ENCODE results near the gene RBMS1. TPM values are rescaled to one million over a fixed set of nuclear protein-coding genes. Genes with fewer than 3 reads are reported as not detected.

The RBMS1 gene
- total and polyA plus RNA-seq, 2 donors (not counting 1 experiment from before 2014, with no cell fraction given) = 18.0 to 36.7 TPM

GRCh38 chr2:160246356-160246755 is 247.3 kb downstream of the RBMS1 start:
- Histone ChIP-seq H4K20me1 (ENCODE audit: control insufficient read depth, insufficient read depth, low read length, poor library complexity, severe bottlenecking) (no peaks in the 10 kb centered on the region), H3K79me2 (ENCODE audit: control insufficient read depth, insufficient read depth, low read length) (no peaks in the 10 kb centered on the region), H3K27ac (ENCODE audit: low read length in 2 of 2) (no peak overlapping the region), H3K4me1 (ENCODE audit: control insufficient read depth in 2 of 2, insufficient read depth in 2 of 2, low read length in 2 of 2) (no peaks in the 10 kb centered on the region), H3K9me3 (ENCODE audit: control extremely low read depth in 1 of 3, control insufficient read depth in 2 of 3, insufficient read depth in 1 of 3, low read length in 2 of 3) (no peaks in the 10 kb centered on the region), H3K9ac (ENCODE audit: low read length) (no peak overlapping the region), H3K27me3 (replicated peaks in 1 of 4; ENCODE audit: control extremely low read depth in 1 of 4, control insufficient read depth in 3 of 4, insufficient read depth in 4 of 4, low read length in 3 of 4) (no peaks in the 10 kb centered on the region), H3K4me3 (ENCODE audit: control extremely low read depth in 1 of 5, extremely low read depth in 1 of 5, insufficient read depth in 1 of 5, low read depth in 2 of 5, low read length in 4 of 5) (no peak overlapping the region), H3K4me2 (replicated peaks; ENCODE audit: low read depth, low read length, poor library complexity, severe bottlenecking) (no peak overlapping the region), H3K36me3 (replicated peaks in 1 of 2; ENCODE audit: control extremely low read depth in 1 of 2, control insufficient read depth in 1 of 2, extremely low read depth in 1 of 2, insufficient read depth in 2 of 2, low read length in 1 of 2) (no peaks in the 10 kb centered on the region), H2AFZ (ENCODE audit: insufficient read depth, low read depth, low read length, poor library complexity, severe bottlenecking) (no peak overlapping the region)
- 100% methylated on average over 1 of the region's 2 CpGs for whole genome bisulfite sequencing (ENCODE audit: insufficient coverage)
- intact Hi-C loops (cut with micrococcal nuclease) = no loop called here
- Mint-ChIP-seq H3K27me3 (no peaks in the 10 kb centered on the region), H3K27ac (no peak overlapping the region), H3K4me3 (no peak overlapping the region), H3K9me3 (ENCODE audit: insufficient read depth) (no peaks in the 10 kb centered on the region), H3K4me1 (no peaks in the 10 kb centered on the region)
- ATAC-seq (ENCODE audit: low read depth) (no peak), DNase-seq (no peak)
- ChIA-PET POLR2A (no interaction called here), CTCF (no interaction called here)
- TF ChIP-seq CTCF (IDR thresholded peaks at IDR 0.05) (no peak), EZH2 (IDR thresholded peaks at IDR 0.05; ENCODE audit: borderline replicate concordance, insufficient read depth, low read depth, low read length, poor library complexity, severe bottlenecking) (no peak)

- Histone ChIP-seq H3K36me3 (replicated peaks in 1 of 2; ENCODE audit: control extremely low read depth in 1 of 2, control insufficient read depth in 1 of 2, extremely low read depth in 1 of 2, insufficient read depth in 2 of 2, low read length in 1 of 2) (no peaks in the 10 kb centered on the region), H3K4me1 (ENCODE audit: control insufficient read depth in 2 of 2, insufficient read depth in 2 of 2, low read length in 2 of 2) (no peaks in the 10 kb centered on the region), H4K20me1 (ENCODE audit: control insufficient read depth, insufficient read depth, low read length, poor library complexity, severe bottlenecking) (no peaks in the 10 kb centered on the region), H3K4me3 (ENCODE audit: control extremely low read depth in 1 of 5, extremely low read depth in 1 of 5, insufficient read depth in 1 of 5, low read depth in 2 of 5, low read length in 4 of 5) (no peak overlapping the region), H2AFZ (ENCODE audit: insufficient read depth, low read depth, low read length, poor library complexity, severe bottlenecking) (no peak overlapping the region), H3K4me2 (replicated peaks; ENCODE audit: low read depth, low read length, poor library complexity, severe bottlenecking) (no peak overlapping the region), H3K27ac (ENCODE audit: low read length in 2 of 2) (no peak overlapping the region), H3K9ac (ENCODE audit: low read length) (no peak overlapping the region), H3K27me3 (replicated peaks in 1 of 4; ENCODE audit: control extremely low read depth in 1 of 4, control insufficient read depth in 3 of 4, insufficient read depth in 4 of 4, low read length in 3 of 4) (no peaks in the 10 kb centered on the region), H3K79me2 (ENCODE audit: control insufficient read depth, insufficient read depth, low read length) (no peaks in the 10 kb centered on the region), H3K9me3 (ENCODE audit: control extremely low read depth in 1 of 3, control insufficient read depth in 2 of 3, insufficient read depth in 1 of 3, low read length in 2 of 3) (no peaks in the 10 kb centered on the region)
- WGBS (ENCODE audit: insufficient coverage) = 75% methylated on average over 2 of the region's 5 CpGs
- TF ChIP-seq CTCF (IDR thresholded peaks at IDR 0.05) (no peak), EZH2 (IDR thresholded peaks at IDR 0.05; ENCODE audit: borderline replicate concordance, insufficient read depth, low read depth, low read length, poor library complexity, severe bottlenecking) (no peak)
- H3K27me3 Mint-ChIP-seq = no peaks in the 10 kb centered on the region
- H3K27ac Mint-ChIP-seq = no peak overlapping the region
- POLR2A ChIA-PET = no interaction called here
- no peaks in the 10 kb centered on the region for H3K4me1 Mint-ChIP-seq
- H3K9me3 Mint-ChIP-seq (ENCODE audit: insufficient read depth) = no peaks in the 10 kb centered on the region
- CTCF ChIA-PET = no interaction called here
- intact Hi-C loops (cut with micrococcal nuclease) = no loop called here
- H3K4me3 Mint-ChIP-seq = no peak overlapping the region
- ATAC-seq (ENCODE audit: low read depth) (no peak), DNase-seq (no peak)
Observed at GRCh38 chr2:160245614-160246155, 247.9 kb downstream of the RBMS1 start.
